HUDEP-2 (cell line): ENCODE results near the gene CAMK1.
A peak's percentile ranks its signal among the peaks of the same experiment; 100 is the strongest.

Experiments used
- DNase-seq, 76 experiments: peaks; one replicate each; lab custom pipeline; 2025; ENCODE audit not compliant: unreplicated experiment in 76 of 76; lab: John Stamatoyannopoulos, UW

The CAMK1 gene

GRCh38 chr3:9769426-9770275 is at the start of gene CAMK1:
CAMK1 (minus strand) TSS chr3:9769947; CDS start chr3:9767749, 2,198 bp downstream.
- peak in 28 of 76 experiments; percentile 2 to 45 (median 22) for DNase-seq

GRCh38 chr3:9818666-9819335 is 49.1 kb upstream of the CAMK1 start:
- DNase-seq = no peak

- DNase-seq = no peak
Observed at GRCh38 chr3:9817436-9817835, 47.7 kb upstream of the CAMK1 start.

GRCh38 chr3:9815986-9816385 is 46.2 kb upstream of the CAMK1 start:
- no peak for DNase-seq

GRCh38 chr3:9812870-9813483 is 43.2 kb upstream of the CAMK1 start:
- no peak for DNase-seq

- DNase-seq = no peak
Observed at GRCh38 chr3:9810846-9811245, 41.1 kb upstream of the CAMK1 start.

GRCh38 chr3:9810433-9810770 is 40.7 kb upstream of the CAMK1 start:
- DNase-seq = no peak

GRCh38 chr3:9809615-9810432 is 40.1 kb upstream of the CAMK1 start, which contains the start of gene TTLL3:
TTLL3 (plus strand) TSS chr3:9810262; CDS start chr3:9810662, 400 bp downstream.
- peak in 46 of 76 experiments; percentile 6 to 65 (median 30) for DNase-seq

- peak in 1 of 76 experiments; percentile 12 for DNase-seq
Observed at GRCh38 chr3:9809239-9809614, 39.5 kb upstream of the CAMK1 start.

- DNase-seq = peak in 60 of 76 experiments; percentile 7 to 67 (median 35)
Observed at GRCh38 chr3:9808345-9809037, 38.7 kb upstream of the CAMK1 start.

GRCh38 chr3:9807981-9808344 is 38.2 kb upstream of the CAMK1 start:
- DNase-seq = no peak

- DNase-seq = no peak
Observed at GRCh38 chr3:9806688-9807589, 37.2 kb upstream of the CAMK1 start.

- DNase-seq = no peak
Observed at GRCh38 chr3:9806137-9806536, 36.4 kb upstream of the CAMK1 start.

- no peak for DNase-seq
Observed at GRCh38 chr3:9804996-9805395, 35.2 kb upstream of the CAMK1 start.

GRCh38 chr3:9803494-9803893 is 33.7 kb upstream of the CAMK1 start:
- no peak for DNase-seq

- no peak for DNase-seq
Observed at GRCh38 chr3:9800529-9800928, 30.8 kb upstream of the CAMK1 start.

- no peak for DNase-seq
Observed at GRCh38 chr3:9797196-9797945, 27.6 kb upstream of the CAMK1 start.

- no peak for DNase-seq
Observed at GRCh38 chr3:9795207-9795606, 25.5 kb upstream of the CAMK1 start.
